OCI-LY3 (cell line): ENCODE measurements around the gene GFPT2.

Experiments
- CTCF ChIP-seq: fragments of 200-600, 300-600 bp; sonication (generic); IDR thresholded peaks from 2 replicates; pipeline ENCODE4 v1.5.1; 2014; ENCODE audit warnings: antibody characterized with exemption, low read length, low read depth
- EZH2phosphoT487 ChIP-seq: fragments of 200-600 bp; shearing (Covaris generic); IDR thresholded peaks from 2 replicates; pipeline ENCODE4 v1.6.1; 2018; ENCODE audit warnings: antibody characterized with exemption, mixed run types, low read depth

- TF ChIP-seq CTCF (no peak), EZH2phosphoT487 (no peak)
Observed at GRCh38 chr5:180381851-180382480, 28.8 kb upstream of the GFPT2 start.
